ENCODE results near the gene BBS1. TPM values are rescaled to one million over a fixed set of nuclear protein-coding genes. Genes with fewer than 3 reads are reported as not detected.

Gene BBS1
- polyA plus RNA-seq, 1 of the 3 experiments (the other 2 are of a cell fraction) = 24.8 TPM

GRCh38 chr11:66505276-66505816, 5.1 kb upstream of the BBS1 start:
- H2AFZ ChIP-seq (ENCODE audit: low read depth) = no peak overlapping the region
- no peaks in the 10 kb centered on the region for H4K20me1 ChIP-seq (ENCODE audit: insufficient read depth)
- no peaks in the 10 kb centered on the region for H3K9me2 ChIP-seq
- no peak for DNase-seq
- H3K27me3 ChIP-seq (ENCODE audit: insufficient read depth) = no peaks in the 10 kb centered on the region
- no peak for TF ChIP-seq EP300 (IDR thresholded peaks at IDR 0.05; ENCODE audit: borderline replicate concordance in 1 of 2, low read depth in 1 of 2, low read length in 1 of 2)
- no peak for TF ChIP-seq GABPA (IDR thresholded peaks at IDR 0.05; ENCODE audit: low read depth)
- TF ChIP-seq ELF1 (IDR thresholded peaks at IDR 0.05) = no peak
- no peak for TF ChIP-seq FOSL2 (IDR thresholded peaks at IDR 0.05; ENCODE audit: borderline replicate concordance, low read depth)
- TF ChIP-seq FOXM1 (IDR thresholded peaks at IDR 0.05; ENCODE audit: low read depth) = no peak
- TF ChIP-seq REST (IDR thresholded peaks at IDR 0.05; ENCODE audit: low read depth, low read length) = no peak
- no peak for TF ChIP-seq MXI1 (IDR thresholded peaks at IDR 0.05; ENCODE audit: low read depth, low read length)
- TF ChIP-seq SMC3 (IDR thresholded peaks at IDR 0.05; ENCODE audit: low read depth, low read length) = no peak
- TF ChIP-seq, protein P1, sequence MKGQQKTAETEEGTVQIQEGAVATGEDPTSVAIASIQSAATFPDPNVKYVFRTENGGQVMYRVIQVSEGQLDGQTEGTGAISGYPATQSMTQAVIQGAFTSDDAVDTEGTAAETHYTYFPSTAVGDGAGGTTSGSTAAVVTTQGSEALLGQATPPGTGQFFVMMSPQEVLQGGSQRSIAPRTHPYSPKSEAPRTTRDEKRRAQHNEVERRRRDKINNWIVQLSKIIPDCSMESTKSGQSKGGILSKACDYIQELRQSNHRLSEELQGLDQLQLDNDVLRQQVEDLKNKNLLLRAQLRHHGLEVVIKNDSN (IDR thresholded peaks at IDR 0.05; ENCODE audit: borderline replicate concordance, low read depth) = no peak
- no peak for TF ChIP-seq RCOR1 (IDR thresholded peaks at IDR 0.05; ENCODE audit: low read length)
- TF ChIP-seq CHD2 (IDR thresholded peaks at IDR 0.05; ENCODE audit: low read length, partially characterized antibody) = no peak
- H3F3A ChIP-seq (replicated peaks; ENCODE audit: insufficient read depth) = peaks cover 4% of the 10 kb centered on the region
- peaks cover 4 to 14% of the 10 kb centered on the region in 2 experiments for H3K36me3 ChIP-seq (replicated peaks in 1 of 2; ENCODE audit: control insufficient read depth in 1 of 2, insufficient read depth in 2 of 2, low read length in 1 of 2)
- WGBS (ENCODE audit: low lambda C conversion rate) = 100% methylated on average over 1 of the region's 1 CpG
- no peaks in the 10 kb centered on the region for H3K79me2 ChIP-seq (ENCODE audit: insufficient read depth)
- no peak overlapping the region for H3K4me2 ChIP-seq
- ChIA-PET POLR2A (no interaction called here), CTCF (interaction anchor here (1.4 kb wide), 1 partner anchor 14 kb away, joined by 4 read pairs; no protein-coding TSS in a partner anchor)
- H3K27ac ChIP-seq (ENCODE audit: low read depth in 2 of 2, low read length in 1 of 2) = no peak overlapping the region
- peaks cover 0 to 2% of the 10 kb centered on the region in 2 experiments; a peak in 1 of 4 replicates for H3K4me1 ChIP-seq (ENCODE audit: control insufficient read depth in 1 of 2, insufficient read depth in 2 of 2, low read depth in 1 of 2, low read length in 1 of 2)
- no peak overlapping the region for H3K4me3 ChIP-seq (ENCODE audit: low read depth in 2 of 2, low read length in 1 of 2)
- no peak overlapping the region for H3K9ac ChIP-seq
- H3K9me3 ChIP-seq = no peaks in the 10 kb centered on the region

- H3K36me3 ChIP-seq (replicated peaks in 1 of 2; ENCODE audit: control insufficient read depth in 1 of 2, insufficient read depth in 2 of 2, low read length in 1 of 2) = peaks cover 5 to 7% of the 10 kb centered on the region in 2 experiments
- 81% methylated on average over 6 of the region's 7 CpGs for WGBS (ENCODE audit: low lambda C conversion rate)
- CTCF ChIA-PET = interaction anchor here (1.1 to 1.8 kb wide), 3 partner anchors 30 to 170 kb away, joined by 3 to 6 read pairs (median 4); partner anchors contain the start of gene DPP3
Measured at GRCh38 chr11:66509131-66509561, 1.3 kb upstream of the BBS1 start.

More at GRCh38 chr11:66509131-66509561, 1.3 kb upstream of the BBS1 start:
- Histone ChIP-seq H3K9me3 (no peaks in the 10 kb centered on the region), H3K9ac (no peak overlapping the region), H3F3A (replicated peaks; ENCODE audit: insufficient read depth) (peaks cover 4% of the 10 kb centered on the region), H3K27me3 (ENCODE audit: insufficient read depth) (no peaks in the 10 kb centered on the region), H3K4me3 (ENCODE audit: low read depth in 2 of 2, low read length in 1 of 2) (no peak overlapping the region), H3K4me1 (ENCODE audit: control insufficient read depth in 1 of 2, insufficient read depth in 2 of 2, low read depth in 1 of 2, low read length in 1 of 2) (peaks cover 5 to 10% of the 10 kb centered on the region in 2 experiments; a peak in 2 of 4 replicates), H4K20me1 (ENCODE audit: insufficient read depth) (no peaks in the 10 kb centered on the region), H2AFZ (ENCODE audit: low read depth) (no peak overlapping the region), H3K79me2 (ENCODE audit: insufficient read depth) (peaks cover 18% of the 10 kb centered on the region), H3K27ac (ENCODE audit: low read depth in 2 of 2, low read length in 1 of 2) (no peak overlapping the region), H3K4me2 (no peak overlapping the region), H3K9me2 (no peaks in the 10 kb centered on the region)
- no peak for DNase-seq
- no peak for TF ChIP-seq SIN3A (IDR thresholded peaks at IDR 0.05; ENCODE audit: borderline replicate concordance, low read depth, low read length)
- TF ChIP-seq RCOR1 (IDR thresholded peaks at IDR 0.05; ENCODE audit: low read length) = no peak
- TF ChIP-seq, protein P1 (IDR thresholded peaks at IDR 0.05; ENCODE audit: borderline replicate concordance, low read depth) = no peak
- TF ChIP-seq, protein P2, sequence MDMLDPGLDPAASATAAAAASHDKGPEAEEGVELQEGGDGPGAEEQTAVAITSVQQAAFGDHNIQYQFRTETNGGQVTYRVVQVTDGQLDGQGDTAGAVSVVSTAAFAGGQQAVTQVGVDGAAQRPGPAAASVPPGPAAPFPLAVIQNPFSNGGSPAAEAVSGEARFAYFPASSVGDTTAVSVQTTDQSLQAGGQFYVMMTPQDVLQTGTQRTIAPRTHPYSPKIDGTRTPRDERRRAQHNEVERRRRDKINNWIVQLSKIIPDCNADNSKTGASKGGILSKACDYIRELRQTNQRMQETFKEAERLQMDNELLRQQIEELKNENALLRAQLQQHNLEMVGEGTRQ (IDR thresholded peaks at IDR 0.05; ENCODE audit: borderline replicate concordance, low read depth, low read length) = no peak
- TF ChIP-seq NFIC (IDR thresholded peaks at IDR 0.05; ENCODE audit: borderline replicate concordance) = no peak
- no peak for TF ChIP-seq RAD21 (IDR thresholded peaks at IDR 0.05; ENCODE audit: low read length)
- no peak for TF ChIP-seq EZH2phosphoT487 (IDR thresholded peaks at IDR 0.05; ENCODE audit: borderline replicate concordance, low read depth)
- POLR2A ChIA-PET = no interaction called here

Measured in SK-N-SH (cell line).